ENCODE data around the gene CAPN5. TPM values are rescaled to one million over a fixed set of nuclear protein-coding genes. Genes with fewer than 3 reads are reported as not detected.

CAPN5 gene
- total RNA-seq, 1 donor from 2014 or later: 11.8 TPM

- no peak for DNase-seq
Measured at GRCh38 chr11:77173494-77173893, 106.7 kb downstream of the CAPN5 start.

DNA sequence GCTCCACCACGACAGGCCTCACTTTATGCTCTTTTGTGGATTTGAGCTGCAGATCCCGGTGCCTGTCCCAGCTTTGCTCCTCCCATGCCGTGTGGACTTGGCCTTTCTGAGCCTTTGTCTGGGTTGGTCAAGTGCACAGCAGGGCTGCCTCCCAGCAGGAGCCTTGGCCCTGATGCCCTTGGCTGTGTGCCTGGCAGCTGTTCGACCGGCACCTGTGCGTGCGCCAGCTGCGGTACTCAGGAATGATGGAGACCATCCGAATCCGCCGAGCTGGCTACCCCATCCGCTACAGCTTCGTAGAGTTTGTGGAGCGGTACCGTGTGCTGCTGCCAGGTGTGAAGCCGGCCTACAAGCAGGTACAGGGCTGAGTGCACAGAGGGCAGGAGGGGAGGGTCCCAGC, 107.8 kb downstream of the CAPN5 start:
- DNase-seq: peak; percentile 89

DNA sequence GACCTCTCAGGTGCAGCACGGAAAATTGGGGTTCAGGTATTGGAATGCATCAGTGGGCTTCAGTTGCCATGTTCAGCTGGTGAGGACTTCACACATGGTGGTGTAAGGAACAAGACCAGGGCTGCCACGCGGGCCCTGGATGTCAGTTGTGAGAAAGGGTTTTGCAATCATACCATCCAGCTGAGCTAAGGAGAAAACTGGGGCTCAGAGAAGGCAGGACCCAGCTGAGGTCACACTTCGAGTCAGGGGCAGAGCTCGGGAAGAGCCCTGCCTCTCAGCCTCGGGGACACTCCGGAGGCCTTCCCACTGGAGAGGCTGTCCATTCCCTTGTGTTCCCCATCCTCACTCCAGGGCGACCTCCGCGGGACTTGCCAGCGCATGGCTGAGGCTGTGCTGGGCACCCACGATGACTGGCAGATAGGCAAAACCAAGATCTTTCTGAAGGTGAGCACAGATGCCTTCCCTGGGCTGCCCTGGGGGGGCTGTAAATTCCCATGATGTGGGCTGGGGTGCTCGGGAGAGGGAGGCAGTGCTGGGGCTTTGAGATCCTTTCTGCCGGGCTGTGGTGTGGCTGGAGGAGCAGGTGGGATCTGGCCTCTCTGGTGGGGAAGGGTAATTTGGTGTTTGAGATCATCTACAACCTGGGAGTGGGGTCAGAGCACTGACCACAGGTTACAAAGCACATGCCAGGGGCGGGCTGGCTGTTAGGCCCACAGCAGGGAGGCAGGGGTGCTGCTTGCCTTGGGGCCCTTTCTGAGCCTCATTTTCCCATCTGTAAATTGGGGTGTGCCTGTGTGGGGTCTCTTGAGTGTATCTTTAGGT, 108.5 kb downstream of the CAPN5 start:
- no peak for DNase-seq

Other genes with a start within 250 kb of the CAPN5 start
- gene ACER3, start 206.1 kb upstream of the CAPN5 start, total RNA-seq: 9.2 TPM
- 0.21 TPM for gene B3GNT6, start 32.6 kb upstream of the CAPN5 start, total RNA-seq
- gene OMP, start 35.9 kb downstream of the CAPN5 start, total RNA-seq: 1.0 TPM
- 3.9 TPM for gene MYO7A, start 61.3 kb downstream of the CAPN5 start, total RNA-seq
- gene GDPD4, start 234.7 kb downstream of the CAPN5 start, total RNA-seq: not detected

Measured in tongue (tissue), 2 donors.